Measurements from ENCODE around the gene PHKG1.

GRCh38 chr7:56107954-56108258 lies 15.2 kb upstream of the PHKG1 start:
- TF ChIP-seq, protein P1, sequence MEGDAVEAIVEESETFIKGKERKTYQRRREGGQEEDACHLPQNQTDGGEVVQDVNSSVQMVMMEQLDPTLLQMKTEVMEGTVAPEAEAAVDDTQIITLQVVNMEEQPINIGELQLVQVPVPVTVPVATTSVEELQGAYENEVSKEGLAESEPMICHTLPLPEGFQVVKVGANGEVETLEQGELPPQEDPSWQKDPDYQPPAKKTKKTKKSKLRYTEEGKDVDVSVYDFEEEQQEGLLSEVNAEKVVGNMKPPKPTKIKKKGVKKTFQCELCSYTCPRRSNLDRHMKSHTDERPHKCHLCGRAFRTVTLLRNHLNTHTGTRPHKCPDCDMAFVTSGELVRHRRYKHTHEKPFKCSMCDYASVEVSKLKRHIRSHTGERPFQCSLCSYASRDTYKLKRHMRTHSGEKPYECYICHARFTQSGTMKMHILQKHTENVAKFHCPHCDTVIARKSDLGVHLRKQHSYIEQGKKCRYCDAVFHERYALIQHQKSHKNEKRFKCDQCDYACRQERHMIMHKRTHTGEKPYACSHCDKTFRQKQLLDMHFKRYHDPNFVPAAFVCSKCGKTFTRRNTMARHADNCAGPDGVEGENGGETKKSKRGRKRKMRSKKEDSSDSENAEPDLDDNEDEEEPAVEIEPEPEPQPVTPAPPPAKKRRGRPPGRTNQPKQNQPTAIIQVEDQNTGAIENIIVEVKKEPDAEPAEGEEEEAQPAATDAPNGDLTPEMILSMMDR (IDR thresholded peaks at IDR 0.05; ENCODE audit: low read depth, low read length): no peak
- TF ChIP-seq EZH2phosphoT487 (IDR thresholded peaks at IDR 0.05; ENCODE audit: low read depth): no peak
